Liver (tissue), 9 donors: ENCODE results near the gene PPP2R5A. TPM values are rescaled to one million over a fixed set of nuclear protein-coding genes. Genes with fewer than 3 reads are reported as not detected.

Experiments
- DNase-seq: peaks from one replicate; pipeline ENCODE4 v3.0.0-alpha.2; 2017; ENCODE audit warnings: low spot score
- H3K27ac ChIP-seq, 2 donors: one replicate each; pipeline ENCODE4 v1.7.0; 2013; ENCODE audit warnings: inconsistent platforms in 2 of 2, low read length in 2 of 2, control low read depth in 1 of 2, low read depth in 1 of 2, mild to moderate bottlenecking in 1 of 2
- H3K27me3 ChIP-seq, 4 donors: one replicate each; pipeline versions ENCODE4 v1.6.1 to v1.7.0; 2013; ENCODE audit warnings: low read length in 3 of 4, inconsistent platforms in 1 of 4, mild to moderate bottlenecking in 1 of 4, moderate library complexity in 1 of 4; ENCODE audit not compliant: control insufficient read depth in 4 of 4, insufficient read depth in 4 of 4
- H3K36me3 ChIP-seq, 4 donors: one replicate each; pipeline versions ENCODE4 v1.6.1 to v1.7.0; 2013; ENCODE audit warnings: low read length in 3 of 4, mild to moderate bottlenecking in 3 of 4, low read depth in 1 of 4, moderate library complexity in 1 of 4; ENCODE audit not compliant: control insufficient read depth in 4 of 4, insufficient read depth in 3 of 4
- H3K4me1 ChIP-seq, 4 donors: one replicate each; pipeline versions ENCODE4 v1.6.1 to v1.7.0; 2013; ENCODE audit warnings: low read length in 3 of 4, mild to moderate bottlenecking in 3 of 4, moderate library complexity in 1 of 4; ENCODE audit not compliant: control insufficient read depth in 4 of 4, insufficient read depth in 4 of 4
- H3K4me3 ChIP-seq, 3 donors: one replicate each; pipeline versions ENCODE4 v1.6.1 to v1.7.0; 2013; ENCODE audit warnings: low read length in 3 of 3, control low read depth in 1 of 3, low read depth in 1 of 3, mild to moderate bottlenecking in 1 of 3
- H3K9ac ChIP-seq, 2 donors: one replicate each; pipeline ENCODE4 v1.7.0; 2013; ENCODE audit warnings: low read length in 2 of 2, mild to moderate bottlenecking in 2 of 2, moderate library complexity in 2 of 2, control low read depth in 1 of 2, low read depth in 1 of 2
- H3K9me3 ChIP-seq, 4 donors: one replicate each; pipeline versions ENCODE4 v1.6.1 to v1.7.0; 2013; ENCODE audit warnings: low read length in 3 of 4; ENCODE audit not compliant: control insufficient read depth in 4 of 4
- EGR1 ChIP-seq, 2 donors: IDR thresholded peaks; 2 replicates each; pipeline ENCODE4 v1.6.1; 2016 to 2018; ENCODE audit warnings: antibody characterized with exemption in 2 of 2, low read depth in 2 of 2
- GABPA ChIP-seq, 2 donors: IDR thresholded peaks in 1 of 2; conservative IDR thresholded peaks in 1 of 2; 2 replicates each; pipeline ENCODE4 v1.6.1; 2016; ENCODE audit warnings: antibody characterized with exemption in 2 of 2, mild to moderate bottlenecking in 1 of 2, moderate library complexity in 1 of 2
- HNF4A ChIP-seq, 2 donors: conservative IDR thresholded peaks; 2 replicates each; pipeline ENCODE4 v1.6.1; 2016; ENCODE audit warnings: antibody characterized with exemption in 2 of 2, mild to moderate bottlenecking in 2 of 2
- HNF4G ChIP-seq: IDR thresholded peaks from 2 replicates; pipeline ENCODE4 v1.6.1; 2016; ENCODE audit warnings: antibody characterized with exemption
- JUND ChIP-seq, 2 donors: IDR thresholded peaks; 2 replicates each; pipeline ENCODE4 v1.6.1; 2016; ENCODE audit warnings: antibody characterized with exemption in 2 of 2
- NR2F2 ChIP-seq: IDR thresholded peaks from 2 replicates; pipeline ENCODE4 v1.6.1; 2016; ENCODE audit warnings: antibody characterized with exemption
- RXRA ChIP-seq, 2 donors: IDR thresholded peaks; 2 replicates each; pipeline ENCODE4 v1.6.1; 2017 to 2018; ENCODE audit warnings: antibody characterized with exemption in 2 of 2, mild to moderate bottlenecking in 1 of 2
- TAF1 ChIP-seq: conservative IDR thresholded peaks from 2 replicates; pipeline ENCODE4 v1.6.1; 2016; ENCODE audit warnings: antibody characterized with exemption, mild to moderate bottlenecking
- WGBS: extraction: QIAGEN DNeasy Blood & Tissue Kit; methylation state at CpG from one replicate; pipeline ENCODE4 v1.1.7; 2013; 5-methylcytosine and 5-hydroxymethylcytosine counted together
- polyA plus RNA-seq, 2 donors: library from polyadenylated mRNA; stranded (reverse) in 1 of 2; unstranded in 1 of 2; fragments of 200-250 nt in 1 of 2; fragments of >200 nt in 1 of 2; fragmentation: Nextera tagmentation in 1 of 2; extraction: Ambion mirVana in 1 of 2; gene quantifications; one replicate each; pipeline versions ENCODE4 v1.2.1 to v1.2.3, GENCODE V29; 2013 to 2015
- total RNA-seq, 2 donors: library from RNA; depleted of rRNA; stranded (reverse); fragments of >200 nt; gene quantifications; one replicate each; pipeline ENCODE4 v1.2.3, GENCODE V29; 2014
- TF ChIP-seq, protein P1 (sequence below): IDR thresholded peaks from 2 replicates; pipeline ENCODE4 v1.6.1; 2016; ENCODE audit warnings: antibody characterized with exemption, mild to moderate bottlenecking
- TF ChIP-seq, protein P2 (sequence below): IDR thresholded peaks from 2 replicates; pipeline ENCODE4 v1.6.1; 2016; ENCODE audit warnings: antibody characterized with exemption
- donor health status: healthy.
- donor health status: healthy.
- donor health status: healthy.
- donor health status: healthy.
- donor health status: healthy.

The PPP2R5A gene
- total and polyA plus RNA-seq, 4 donors: 22.9 to 40.7 (median 28.5) TPM

DNA sequence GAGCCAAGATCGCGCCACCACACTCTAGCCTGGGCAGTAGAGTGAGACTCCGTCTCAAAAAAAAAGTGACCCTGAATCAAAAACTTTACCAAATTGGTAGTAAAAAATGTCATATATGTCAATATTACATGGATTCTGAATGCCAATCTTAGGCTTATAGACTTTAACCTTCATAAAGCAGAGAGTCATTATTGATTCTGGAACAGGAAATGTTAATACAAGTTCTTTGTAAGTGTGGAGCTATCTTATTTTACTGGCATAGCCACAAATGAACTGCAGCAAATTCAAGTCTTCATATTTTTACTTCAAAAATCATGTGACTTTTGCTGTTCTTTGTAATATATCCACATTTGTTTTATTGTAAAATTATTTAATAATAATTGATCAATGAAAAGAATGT is 41.3 kb downstream of the PPP2R5A start:
- H3K9ac ChIP-seq: no peak overlapping the region
- peaks cover 0 to 6% (median 4%) of the 10 kb centered on the region in 4 donors for H3K4me1 ChIP-seq
- WGBS: 68% methylated on average over 3 of the region's 3 CpGs
- no peak overlapping the region for H3K27ac ChIP-seq
- no peaks in the 10 kb centered on the region for H3K9me3 ChIP-seq
- no peak overlapping the region for H3K4me3 ChIP-seq
- H3K27me3 ChIP-seq: no peaks in the 10 kb centered on the region
- DNase-seq: no peak
- peaks cover 0 to 2% (median 0%) of the 10 kb centered on the region in 4 donors for H3K36me3 ChIP-seq
- TF ChIP-seq, protein P1, sequence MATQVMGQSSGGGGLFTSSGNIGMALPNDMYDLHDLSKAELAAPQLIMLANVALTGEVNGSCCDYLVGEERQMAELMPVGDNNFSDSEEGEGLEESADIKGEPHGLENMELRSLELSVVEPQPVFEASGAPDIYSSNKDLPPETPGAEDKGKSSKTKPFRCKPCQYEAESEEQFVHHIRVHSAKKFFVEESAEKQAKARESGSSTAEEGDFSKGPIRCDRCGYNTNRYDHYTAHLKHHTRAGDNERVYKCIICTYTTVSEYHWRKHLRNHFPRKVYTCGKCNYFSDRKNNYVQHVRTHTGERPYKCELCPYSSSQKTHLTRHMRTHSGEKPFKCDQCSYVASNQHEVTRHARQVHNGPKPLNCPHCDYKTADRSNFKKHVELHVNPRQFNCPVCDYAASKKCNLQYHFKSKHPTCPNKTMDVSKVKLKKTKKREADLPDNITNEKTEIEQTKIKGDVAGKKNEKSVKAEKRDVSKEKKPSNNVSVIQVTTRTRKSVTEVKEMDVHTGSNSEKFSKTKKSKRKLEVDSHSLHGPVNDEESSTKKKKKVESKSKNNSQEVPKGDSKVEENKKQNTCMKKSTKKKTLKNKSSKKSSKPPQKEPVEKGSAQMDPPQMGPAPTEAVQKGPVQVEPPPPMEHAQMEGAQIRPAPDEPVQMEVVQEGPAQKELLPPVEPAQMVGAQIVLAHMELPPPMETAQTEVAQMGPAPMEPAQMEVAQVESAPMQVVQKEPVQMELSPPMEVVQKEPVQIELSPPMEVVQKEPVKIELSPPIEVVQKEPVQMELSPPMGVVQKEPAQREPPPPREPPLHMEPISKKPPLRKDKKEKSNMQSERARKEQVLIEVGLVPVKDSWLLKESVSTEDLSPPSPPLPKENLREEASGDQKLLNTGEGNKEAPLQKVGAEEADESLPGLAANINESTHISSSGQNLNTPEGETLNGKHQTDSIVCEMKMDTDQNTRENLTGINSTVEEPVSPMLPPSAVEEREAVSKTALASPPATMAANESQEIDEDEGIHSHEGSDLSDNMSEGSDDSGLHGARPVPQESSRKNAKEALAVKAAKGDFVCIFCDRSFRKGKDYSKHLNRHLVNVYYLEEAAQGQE: no peak
- TF ChIP-seq HNF4A (conservative IDR thresholded peaks at IDR 0.05): peak; percentile 24 to 41

DNA sequence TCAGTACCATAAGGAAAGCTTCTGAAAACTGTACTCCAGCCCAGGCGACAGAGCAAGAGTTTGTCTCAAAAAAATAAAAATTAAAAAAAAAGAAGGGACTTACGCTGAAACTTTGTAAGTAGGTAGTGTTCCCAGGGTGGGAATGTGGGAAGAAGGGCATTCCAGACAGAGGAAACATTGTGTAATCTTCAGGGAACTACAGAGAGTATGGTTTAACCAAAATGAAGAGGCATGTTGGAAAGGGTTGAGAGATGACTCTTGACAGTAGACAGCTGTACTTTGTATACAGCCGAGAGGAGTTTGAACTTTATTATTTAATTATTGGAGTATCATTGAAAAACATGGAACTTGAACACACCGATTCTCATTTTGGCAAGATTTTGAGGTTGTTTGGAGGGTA is 43.0 kb downstream of the PPP2R5A start:
- H3K27ac ChIP-seq: no peak overlapping the region
- no peak for DNase-seq
- WGBS: 64% methylated on average over 4 of the region's 4 CpGs
- H3K9me3 ChIP-seq: no peaks in the 10 kb centered on the region
- no peaks in the 10 kb centered on the region for H3K27me3 ChIP-seq
- peaks cover 0 to 3% (median under 1%) of the 10 kb centered on the region in 4 donors for H3K36me3 ChIP-seq
- H3K4me3 ChIP-seq: no peak overlapping the region
- peaks cover 0 to 6% (median 4%) of the 10 kb centered on the region in 4 donors for H3K4me1 ChIP-seq
- TF ChIP-seq RXRA (IDR thresholded peaks at IDR 0.05) (no peak), GABPA (IDR thresholded peaks at IDR 0.05 in 1 of 2, conservative IDR thresholded peaks at IDR 0.05 in 1 of 2) (no peak), JUND (IDR thresholded peaks at IDR 0.05) (no peak), HNF4G (no peak), NR2F2 (no peak), EGR1 (IDR thresholded peaks at IDR 0.05; ENCODE audit: low read depth in 2 of 2) (no peak), TAF1 (no peak)
- TF ChIP-seq, protein P2, sequence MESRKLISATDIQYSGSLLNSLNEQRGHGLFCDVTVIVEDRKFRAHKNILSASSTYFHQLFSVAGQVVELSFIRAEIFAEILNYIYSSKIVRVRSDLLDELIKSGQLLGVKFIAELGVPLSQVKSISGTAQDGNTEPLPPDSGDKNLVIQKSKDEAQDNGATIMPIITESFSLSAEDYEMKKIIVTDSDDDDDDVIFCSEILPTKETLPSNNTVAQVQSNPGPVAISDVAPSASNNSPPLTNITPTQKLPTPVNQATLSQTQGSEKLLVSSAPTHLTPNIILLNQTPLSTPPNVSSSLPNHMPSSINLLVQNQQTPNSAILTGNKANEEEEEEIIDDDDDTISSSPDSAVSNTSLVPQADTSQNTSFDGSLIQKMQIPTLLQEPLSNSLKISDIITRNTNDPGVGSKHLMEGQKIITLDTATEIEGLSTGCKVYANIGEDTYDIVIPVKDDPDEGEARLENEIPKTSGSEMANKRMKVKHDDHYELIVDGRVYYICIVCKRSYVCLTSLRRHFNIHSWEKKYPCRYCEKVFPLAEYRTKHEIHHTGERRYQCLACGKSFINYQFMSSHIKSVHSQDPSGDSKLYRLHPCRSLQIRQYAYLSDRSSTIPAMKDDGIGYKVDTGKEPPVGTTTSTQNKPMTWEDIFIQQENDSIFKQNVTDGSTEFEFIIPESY: no peak
- H3K9ac ChIP-seq: no peak overlapping the region

DNA sequence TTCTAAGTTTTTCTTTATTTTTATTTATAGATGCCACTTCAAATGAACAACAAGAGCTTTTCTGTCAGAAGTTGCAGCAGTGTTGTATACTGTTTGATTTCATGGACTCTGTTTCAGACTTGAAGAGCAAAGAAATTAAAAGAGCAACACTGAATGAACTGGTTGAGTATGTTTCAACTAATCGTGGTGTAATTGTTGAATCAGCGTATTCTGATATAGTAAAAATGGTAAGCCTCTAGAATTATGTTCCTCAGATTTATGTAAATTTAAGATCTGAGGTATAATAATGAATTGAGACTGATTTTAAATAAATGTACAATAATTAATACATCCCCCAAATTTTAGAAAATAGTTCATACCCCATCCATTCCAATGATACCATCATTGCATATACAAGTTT is 43.9 kb downstream of the PPP2R5A start:
- no peak overlapping the region for H3K4me3 ChIP-seq
- WGBS: 92% methylated on average over 2 of the region's 2 CpGs
- H3K4me1 ChIP-seq: peaks cover 0 to 6% (median 4%) of the 10 kb centered on the region in 4 donors

More for the DNA sequence above, 43.9 kb downstream of the PPP2R5A start:
- H3K9me3 ChIP-seq: no peaks in the 10 kb centered on the region
- TF ChIP-seq RXRA (IDR thresholded peaks at IDR 0.05): no peak
- H3K36me3 ChIP-seq: peaks cover 2 to 9% (median 6%) of the 10 kb centered on the region in 4 donors
- no peaks in the 10 kb centered on the region for H3K27me3 ChIP-seq
- no peak for DNase-seq
- no peak overlapping the region for H3K9ac ChIP-seq
- no peak overlapping the region for H3K27ac ChIP-seq
